Endothelial cell (in vitro differentiated cells): ENCODE data around the gene CNTN6. TPM values are rescaled to one million over a fixed set of nuclear protein-coding genes. Genes with fewer than 3 reads are reported as not detected.

ENCODE experiments used
- DNase-seq: peaks from one replicate; pipeline ENCODE4 v3.0.0; 2021; ENCODE audit warnings: low spot score
- H3K27ac Mint-ChIP-seq: one replicate; pipeline ENCODE4 v1.8.0; 2021; ENCODE audit warnings: mixed read lengths, inconsistent platforms; ENCODE audit not compliant: unreplicated experiment
- H3K27me3 Mint-ChIP-seq: one replicate; pipeline ENCODE4 v1.8.0; 2021; ENCODE audit warnings: mild to moderate bottlenecking, moderate library complexity, mixed read lengths, inconsistent platforms; ENCODE audit not compliant: unreplicated experiment
- H3K36me3 Mint-ChIP-seq: one replicate; pipeline ENCODE4 v1.8.0; 2021; ENCODE audit warnings: mild to moderate bottlenecking, low read depth, mixed read lengths, inconsistent platforms; ENCODE audit not compliant: unreplicated experiment
- H3K4me1 Mint-ChIP-seq: one replicate; pipeline ENCODE4 v1.8.0; 2021; ENCODE audit warnings: mild to moderate bottlenecking, mixed read lengths, inconsistent platforms; ENCODE audit not compliant: unreplicated experiment
- H3K4me3 Mint-ChIP-seq: one replicate; pipeline ENCODE4 v1.8.0; 2021; ENCODE audit warnings: mild to moderate bottlenecking, mixed read lengths, inconsistent platforms; ENCODE audit not compliant: unreplicated experiment
- H3K9me3 Mint-ChIP-seq: one replicate; pipeline ENCODE4 v1.8.0; 2021; ENCODE audit warnings: mixed read lengths, inconsistent platforms; ENCODE audit not compliant: unreplicated experiment
- CTCF ChIP-seq: fragments of 200-600 bp; sonication (generic); IDR thresholded peaks from one replicate; pipeline ENCODE4 v1.5.0; 2021; ENCODE audit warnings: antibody characterized with exemption; ENCODE audit not compliant: unreplicated experiment
- total RNA-seq: library from RNA; stranded (reverse); fragmentation: NEBNext Ultra II Directional; extraction: Animal tissue kit (Norgen Biotek cat#: 25700); gene quantifications from one replicate; pipeline ENCODE4 v1.2.1, GENCODE V29; 2021; ENCODE audit not compliant: unreplicated experiment

CNTN6 gene
- total RNA-seq, 1 donor from 2014 or later: not detected

GRCh38 chr3:1227111-1227510 lies 134.3 kb downstream of the CNTN6 start:
- H3K27me3 Mint-ChIP-seq: peaks cover 2% of the 10 kb centered on the region
- TF ChIP-seq CTCF: no peak
- no peak overlapping the region for H3K4me3 Mint-ChIP-seq
- H3K9me3 Mint-ChIP-seq: peaks cover 6% of the 10 kb centered on the region
- no peaks in the 10 kb centered on the region for H3K36me3 Mint-ChIP-seq
- no peak for DNase-seq
- H3K27ac Mint-ChIP-seq: no peak overlapping the region
- H3K4me1 Mint-ChIP-seq: no peaks in the 10 kb centered on the region

- H3K36me3 Mint-ChIP-seq: no peaks in the 10 kb centered on the region
- DNase-seq: no peak
- H3K4me3 Mint-ChIP-seq: no peak overlapping the region
- H3K27me3 Mint-ChIP-seq: peaks cover 2% of the 10 kb centered on the region
- peaks cover 6% of the 10 kb centered on the region for H3K9me3 Mint-ChIP-seq
- no peak overlapping the region for H3K27ac Mint-ChIP-seq
- no peaks in the 10 kb centered on the region for H3K4me1 Mint-ChIP-seq
- TF ChIP-seq CTCF: no peak
Measured at GRCh38 chr3:1228289-1228688, 135.5 kb downstream of the CNTN6 start.

GRCh38 chr3:1230920-1231319 lies 138.1 kb downstream of the CNTN6 start:
- no peak overlapping the region for H3K4me3 Mint-ChIP-seq
- H3K27ac Mint-ChIP-seq: no peak overlapping the region
- TF ChIP-seq CTCF: no peak
- H3K9me3 Mint-ChIP-seq: peaks cover 6% of the 10 kb centered on the region
- no peak for DNase-seq
- no peaks in the 10 kb centered on the region for H3K4me1 Mint-ChIP-seq
- H3K36me3 Mint-ChIP-seq: no peaks in the 10 kb centered on the region
- peaks cover 2% of the 10 kb centered on the region for H3K27me3 Mint-ChIP-seq

GRCh38 chr3:1232276-1232675 lies 139.5 kb downstream of the CNTN6 start:
- Mint-ChIP-seq H3K27me3 (peaks cover 2% of the 10 kb centered on the region), H3K4me3 (no peak overlapping the region), H3K36me3 (no peaks in the 10 kb centered on the region), H3K4me1 (no peaks in the 10 kb centered on the region), H3K9me3 (peaks cover 10% of the 10 kb centered on the region), H3K27ac (no peak overlapping the region)
- no peak for TF ChIP-seq CTCF
- DNase-seq: no peak

GRCh38 chr3:1235526-1236120 lies 142.8 kb downstream of the CNTN6 start:
- peaks cover 29% of the 10 kb centered on the region for H3K9me3 Mint-ChIP-seq
- peaks cover 2% of the 10 kb centered on the region for H3K27me3 Mint-ChIP-seq
- H3K27ac Mint-ChIP-seq: no peak overlapping the region
- no peak for DNase-seq
- no peaks in the 10 kb centered on the region for H3K4me1 Mint-ChIP-seq
- no peaks in the 10 kb centered on the region for H3K36me3 Mint-ChIP-seq
- H3K4me3 Mint-ChIP-seq: no peak overlapping the region
- no peak for TF ChIP-seq CTCF
